ENCODE results near the gene OAS2.

Gene OAS2

DNA sequence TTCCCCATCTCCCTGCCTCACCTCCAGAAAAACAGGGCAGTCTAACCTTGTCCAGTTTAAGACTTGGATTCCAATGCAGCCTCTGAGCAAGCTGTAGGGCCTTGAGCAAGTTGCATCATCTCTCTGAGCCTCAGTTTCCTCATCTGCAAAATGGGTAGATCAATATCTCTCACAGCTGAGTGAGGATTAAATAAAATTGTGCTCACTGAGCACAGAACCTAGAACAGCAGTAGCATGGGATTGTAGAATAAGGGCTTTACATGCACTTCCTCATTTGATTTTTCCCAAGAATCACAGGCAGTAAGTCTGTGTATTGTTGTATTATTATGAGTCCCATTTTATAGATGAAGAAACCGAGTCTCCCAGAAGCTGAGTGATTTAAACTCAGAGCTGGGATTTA is 80.2 kb downstream of the OAS2 start:
- H3K27ac ChIP-seq (ENCODE audit: low read depth, low read length): no peak overlapping the region
- H3K4me3 ChIP-seq (ENCODE audit: low read depth, low read length): no peak overlapping the region

GRCh38 chr12:113059071-113059595 is 80.8 kb downstream of the OAS2 start:
- Histone ChIP-seq H3K9me3 (ENCODE audit: control insufficient read depth, insufficient read depth, low read depth, low read length) (no peaks in the 10 kb centered on the region), H3K27me3 (ENCODE audit: control insufficient read depth, insufficient read depth, low read length) (peaks cover 76% of the 10 kb centered on the region), H3K27ac (ENCODE audit: low read depth, low read length) (no peak overlapping the region), H3K4me1 (ENCODE audit: control insufficient read depth, insufficient read depth, low read length) (peaks cover 11% of the 10 kb centered on the region), H3K36me3 (ENCODE audit: control insufficient read depth, insufficient read depth, low read length) (no peaks in the 10 kb centered on the region), H3K4me3 (ENCODE audit: low read depth, low read length) (no peak overlapping the region), H3K9ac (ENCODE audit: low read length) (no peak overlapping the region)

More for the DNA sequence above, 80.2 kb downstream of the OAS2 start:
- Histone ChIP-seq H3K9ac (ENCODE audit: low read length) (no peak overlapping the region), H3K27me3 (ENCODE audit: control insufficient read depth, insufficient read depth, low read length) (peaks cover 76% of the 10 kb centered on the region), H3K4me1 (ENCODE audit: control insufficient read depth, insufficient read depth, low read length) (peaks cover 11% of the 10 kb centered on the region), H3K9me3 (ENCODE audit: control insufficient read depth, insufficient read depth, low read depth, low read length) (no peaks in the 10 kb centered on the region), H3K36me3 (ENCODE audit: control insufficient read depth, insufficient read depth, low read length) (no peaks in the 10 kb centered on the region)

DNA sequence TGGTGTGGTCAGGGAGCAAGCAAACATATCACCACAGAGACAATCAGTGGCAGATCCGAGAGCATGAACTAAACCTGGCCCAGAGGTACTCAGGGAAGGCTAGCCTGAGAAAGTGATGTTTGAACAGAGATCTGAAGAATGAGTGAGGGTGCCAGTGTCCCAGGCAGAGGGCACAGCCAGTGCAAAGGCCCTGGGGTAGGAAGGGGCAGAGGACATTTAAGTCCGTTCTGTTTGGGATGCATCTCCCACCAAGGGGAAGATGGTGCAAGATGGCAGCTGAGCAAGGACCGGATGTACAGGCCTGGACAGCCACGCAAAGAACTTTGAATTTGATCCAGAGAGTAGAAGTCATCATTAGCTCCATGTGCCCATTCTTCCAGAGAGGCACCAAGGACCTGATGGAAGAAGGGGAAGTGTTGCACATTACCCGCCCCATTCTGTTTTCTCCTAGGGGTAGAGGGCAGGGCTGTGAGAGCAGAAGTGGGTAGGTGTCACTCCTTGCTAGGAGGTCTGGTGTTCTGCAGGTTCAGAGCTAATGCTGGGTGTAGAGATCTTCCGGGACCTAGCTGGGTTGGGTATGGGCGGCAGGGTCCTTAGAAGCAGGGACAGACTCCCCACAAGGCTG is 82.1 kb downstream of the OAS2 start:
- Histone ChIP-seq H3K9ac (ENCODE audit: low read length) (no peak overlapping the region), H3K36me3 (ENCODE audit: control insufficient read depth, insufficient read depth, low read length) (no peaks in the 10 kb centered on the region)

DNA sequence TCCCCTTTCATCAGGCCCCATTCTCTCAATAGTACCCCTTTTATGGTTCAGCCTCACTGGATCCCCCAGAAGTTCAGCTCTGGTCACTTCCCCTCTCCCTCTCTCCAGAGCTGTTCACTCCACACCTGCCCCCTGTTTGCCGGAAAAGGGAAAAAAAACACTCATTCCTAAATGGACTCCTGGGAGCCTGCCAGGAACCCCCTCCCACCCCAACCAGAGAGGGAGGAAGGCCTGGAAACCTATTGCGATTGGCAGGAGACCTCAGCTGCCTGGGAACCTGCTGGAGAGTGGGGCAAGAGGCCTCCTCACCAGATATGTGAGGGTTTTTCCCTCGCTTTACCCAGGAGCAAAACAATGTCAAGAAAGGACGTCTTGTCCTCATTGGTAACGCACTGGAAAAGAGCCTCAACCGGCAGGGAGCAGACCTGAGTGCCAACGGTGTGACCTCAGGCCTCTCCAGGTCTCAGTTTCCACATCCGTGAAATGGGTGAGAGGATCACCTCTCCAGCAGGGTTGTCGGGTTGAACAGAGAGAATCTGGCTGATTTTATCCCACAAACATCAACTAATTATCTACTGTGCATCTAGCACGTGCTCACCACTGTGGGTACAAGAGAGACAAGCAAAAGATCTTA is 82.9 kb downstream of the OAS2 start:
- Histone ChIP-seq H3K4me3 (ENCODE audit: low read depth, low read length) (no peak overlapping the region), H3K9me3 (ENCODE audit: control insufficient read depth, insufficient read depth, low read depth, low read length) (no peaks in the 10 kb centered on the region), H3K27ac (ENCODE audit: low read depth, low read length) (no peak overlapping the region), H3K36me3 (ENCODE audit: control insufficient read depth, insufficient read depth, low read length) (no peaks in the 10 kb centered on the region), H3K27me3 (ENCODE audit: control insufficient read depth, insufficient read depth, low read length) (peaks cover 65% of the 10 kb centered on the region), H3K4me1 (ENCODE audit: control insufficient read depth, insufficient read depth, low read length) (peaks cover 15% of the 10 kb centered on the region), H3K9ac (ENCODE audit: low read length) (no peak overlapping the region)

More for the DNA sequence above, 82.1 kb downstream of the OAS2 start:
- Histone ChIP-seq H3K4me3 (ENCODE audit: low read depth, low read length) (no peak overlapping the region), H3K9me3 (ENCODE audit: control insufficient read depth, insufficient read depth, low read depth, low read length) (no peaks in the 10 kb centered on the region), H3K27me3 (ENCODE audit: control insufficient read depth, insufficient read depth, low read length) (peaks cover 72% of the 10 kb centered on the region), H3K27ac (ENCODE audit: low read depth, low read length) (no peak overlapping the region), H3K4me1 (ENCODE audit: control insufficient read depth, insufficient read depth, low read length) (peaks cover 13% of the 10 kb centered on the region)

Data from HUES6 (cell line).